HEK293T (cell line): Measurements from ENCODE around the gene SOWAHB.

Experiments used
- BHLHE40 ChIP-seq: fragments of 450-650 bp; IDR thresholded peaks from 2 replicates; pipeline ENCODE4 v1.6.1; 2016; ENCODE audit warnings: mild to moderate bottlenecking, moderate library complexity, borderline replicate concordance
- ELF4 ChIP-seq: fragments of 450-650 bp; IDR thresholded peaks from 2 replicates; pipeline ENCODE4 v1.6.1; 2017; ENCODE audit warnings: antibody characterized with exemption
- FOXA1 ChIP-seq: fragments of 450-650 bp; IDR thresholded peaks from 2 replicates; pipeline ENCODE4 v1.6.1; 2016; ENCODE audit warnings: mild to moderate bottlenecking
- FOXK2 ChIP-seq: fragments of 450-650 bp; IDR thresholded peaks from 2 replicates; pipeline ENCODE4 v1.6.1; 2016; ENCODE audit warnings: mild to moderate bottlenecking
- FOXM1 ChIP-seq: fragments of 450-650 bp; IDR thresholded peaks from 2 replicates; pipeline ENCODE4 v1.6.1; 2017; ENCODE audit warnings: mild to moderate bottlenecking, borderline replicate concordance
- LEF1 ChIP-seq: fragments of 450-650 bp; IDR thresholded peaks from 2 replicates; pipeline ENCODE4 v1.6.1; 2017; ENCODE audit warnings: mild to moderate bottlenecking, borderline replicate concordance
- SP1 ChIP-seq: fragments of 450-650 bp; IDR thresholded peaks from 2 replicates; pipeline ENCODE4 v1.6.1; 2017
- SUZ12 ChIP-seq: fragments of 450-650 bp; IDR thresholded peaks from 2 replicates; pipeline ENCODE4 v1.6.1; 2016; ENCODE audit warnings: mild to moderate bottlenecking
- TARDBP ChIP-seq: fragments of 450-650 bp; IDR thresholded peaks from 2 replicates; pipeline ENCODE4 v1.6.1; 2016
- ZNF384 ChIP-seq: fragments of 450-650 bp; IDR thresholded peaks from 2 replicates; pipeline ENCODE4 v1.6.1; 2016

DNA sequence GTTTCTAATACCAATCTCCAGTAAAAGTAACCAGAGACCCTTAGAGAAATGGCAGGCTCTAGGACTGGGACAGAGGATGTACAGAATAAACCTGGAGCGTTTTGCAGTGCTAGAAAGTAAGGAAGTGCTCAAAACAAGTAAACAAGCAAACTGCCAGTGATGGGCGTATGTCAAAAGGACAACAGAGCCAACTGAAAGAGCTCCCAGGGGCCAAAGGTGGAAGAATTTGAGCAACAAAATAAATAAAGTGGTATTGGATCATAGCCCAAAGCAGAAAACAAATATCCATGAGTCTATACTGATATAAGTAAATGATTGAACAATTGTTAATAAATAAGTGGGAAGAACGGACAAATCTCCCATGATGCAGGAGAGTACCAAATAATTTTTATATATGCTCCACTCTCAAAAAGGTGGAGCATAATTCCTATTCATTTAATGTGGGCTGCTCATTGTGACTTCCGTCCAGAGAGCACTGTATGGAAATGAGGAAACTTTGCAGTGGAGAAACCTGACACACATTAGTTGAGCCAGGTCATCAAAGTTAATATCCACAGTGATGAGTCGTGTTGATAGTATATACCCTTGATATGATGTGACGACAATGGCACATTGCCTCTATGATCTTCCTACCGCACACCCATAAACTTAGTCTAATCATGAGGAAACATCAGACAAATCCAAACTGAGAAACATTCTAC, 33.8 kb upstream of the SOWAHB start:
- TF ChIP-seq FOXK2 = no peak
- no peak for TF ChIP-seq SP1
- no peak for TF ChIP-seq FOXA1
- TF ChIP-seq BHLHE40 = no peak
- no peak for TF ChIP-seq SUZ12
- TF ChIP-seq ELF4 = no peak
- no peak for TF ChIP-seq TARDBP
- TF ChIP-seq FOXM1 = no peak
- no peak for TF ChIP-seq LEF1
- no peak for TF ChIP-seq ZNF384
